GM18868 (cell line): ENCODE measurements around the gene PEX10.
A peak's percentile ranks its signal among the peaks of the same experiment; 100 is the strongest.

Source experiments
- ATAC-seq: cut with Tn5 transposase; IDR thresholded peaks from one replicate; pipeline ENCODE4 v1.9.1; 2021; ENCODE audit warnings: mild to moderate bottlenecking, moderate library complexity; ENCODE audit not compliant: unreplicated experiment

PEX10 gene

GRCh38 chr1:2426540-2426939 lies 14.2 kb upstream of the PEX10 start:
- ATAC-seq, result no peak

GRCh38 chr1:2425892-2426291 lies 13.5 kb upstream of the PEX10 start:
- ATAC-seq, result no peak

- ATAC-seq, result no peak
Measured at GRCh38 chr1:2422523-2422922, 10.2 kb upstream of the PEX10 start.

GRCh38 chr1:2419416-2419815 lies 7.1 kb upstream of the PEX10 start:
- ATAC-seq, result no peak

GRCh38 chr1:2418791-2419320 lies 6.5 kb upstream of the PEX10 start:
- no peak for ATAC-seq

GRCh38 chr1:2417833-2418225 lies 5.5 kb upstream of the PEX10 start:
- ATAC-seq, result no peak

- no peak for ATAC-seq
Measured at GRCh38 chr1:2417083-2417832, 4.9 kb upstream of the PEX10 start.

- no peak for ATAC-seq
Measured at GRCh38 chr1:2416403-2416802, 4.0 kb upstream of the PEX10 start.

GRCh38 chr1:2415801-2416208 lies 3.4 kb upstream of the PEX10 start:
- no peak for ATAC-seq

- ATAC-seq, result no peak
Measured at GRCh38 chr1:2415337-2415736, 3.0 kb upstream of the PEX10 start.

- ATAC-seq, result no peak
Measured at GRCh38 chr1:2414297-2414958, 2.1 kb upstream of the PEX10 start.

GRCh38 chr1:2413495-2414296 lies 1.3 kb upstream of the PEX10 start:
- ATAC-seq, result no peak

- ATAC-seq, result peak; percentile 11
Measured at GRCh38 chr1:2412773-2413494, 570 bp upstream of the PEX10 start.

- peak; percentile 25 for ATAC-seq
Measured at GRCh38 chr1:2411801-2412394, 466 bp downstream of the PEX10 start.

- ATAC-seq, result no peak
Measured at GRCh38 chr1:2409745-2410144, 2.6 kb downstream of the PEX10 start.

GRCh38 chr1:2408859-2409276 lies 3.5 kb downstream of the PEX10 start:
- ATAC-seq, result no peak

GRCh38 chr1:2408456-2408855 lies 3.9 kb downstream of the PEX10 start:
- no peak for ATAC-seq

- ATAC-seq, result no peak
Measured at GRCh38 chr1:2407991-2408275, 4.4 kb downstream of the PEX10 start.

- no peak for ATAC-seq
Measured at GRCh38 chr1:2407166-2407990, 5.0 kb downstream of the PEX10 start.
